Thyroid gland (tissue), 4 donors: Measurements from ENCODE around the gene TAF1A. TPM values are rescaled to one million over a fixed set of nuclear protein-coding genes. Genes with fewer than 3 reads are reported as not detected.

Experiments used
- DNase-seq, 2 donors: peaks; one replicate each; pipeline ENCODE4 v3.0.0-alpha.2; 2019
- H3K27ac ChIP-seq, 3 donors: fragments of 200-600 bp; sonication (generic); 1 replicate in 2 of 3; 2 replicates in 1 of 3; pipeline ENCODE4 v1.5.1; 2016 to 2019; ENCODE audit warnings: mild to moderate bottlenecking in 1 of 3, moderate library complexity in 1 of 3
- H3K27me3 ChIP-seq: fragments of 200-600 bp; sonication (generic); one replicate; pipeline ENCODE4 v1.5.1; 2019
- H3K36me3 ChIP-seq, 2 donors: fragments of 200-600 bp; sonication (generic); one replicate each; pipeline ENCODE4 v1.5.1; 2016 to 2019
- H3K4me1 ChIP-seq, 2 donors: fragments of 200-600 bp; sonication (generic); one replicate each; pipeline ENCODE4 v1.5.1; 2017 to 2019
- H3K4me3 ChIP-seq, 3 donors: fragments of 200-600 bp; sonication (generic); replicated peaks in 1 of 3; 1 replicate in 2 of 3; 2 replicates in 1 of 3; pipeline ENCODE4 v1.5.1; 2016; ENCODE audit warnings: mild to moderate bottlenecking in 1 of 3
- H3K9me3 ChIP-seq: fragments of 200-600 bp; sonication (generic); one replicate; pipeline ENCODE4 v1.5.1; 2017
- CTCF ChIP-seq, 6 experiments: fragments of 200-600 bp in 3 of 6; fragments of 450-650 bp in 3 of 6; sonication (generic) in 3 of 6; IDR thresholded peaks; one replicate each; pipeline ENCODE4 v1.5.1; 2016 to 2019; ENCODE audit warnings: antibody characterized with exemption in 6 of 6, mild to moderate bottlenecking in 2 of 6, inconsistent platforms in 1 of 6, moderate library complexity in 1 of 6
- POLR2A ChIP-seq, 2 donors: fragments of 450-650 bp; IDR thresholded peaks; one replicate each; pipeline ENCODE4 v1.6.1; 2017; ENCODE audit warnings: antibody characterized with exemption in 2 of 2, mild to moderate bottlenecking in 2 of 2, moderate library complexity in 1 of 2
- WGBS, 2 donors: methylation state at CpG; one replicate each; pipeline ENCODE4 v1.1.5; 2017; 5-methylcytosine and 5-hydroxymethylcytosine counted together
- intact Hi-C: fragments of 100-400 bp; cut with DNase I; formaldehyde crosslinking; loops from one replicate; pipeline ENCODE4 v1.15.1; 2023
- total RNA-seq, 4 donors: library from RNA; depleted of rRNA; stranded (reverse); fragments of >200 nt; gene quantifications; one replicate each; pipeline ENCODE4 v1.2.3, GENCODE V29; 2016

TAF1A gene
- total RNA-seq, 4 donors from 2014 or later: 7.4 to 18.4 (median 15.0) TPM

GRCh38 chr1:222600281-222600680 is 10.5 kb upstream of the TAF1A start:
- no peak for DNase-seq
- Histone ChIP-seq H3K27ac (no peak overlapping the region), H3K4me3 (no peak overlapping the region), H3K4me1 (no peaks in the 10 kb centered on the region), H3K36me3 (no peaks in the 10 kb centered on the region), H3K9me3 (no peaks in the 10 kb centered on the region), H3K27me3 (no peaks in the 10 kb centered on the region)
- intact Hi-C loops: no loop called here
- TF ChIP-seq POLR2A (IDR thresholded peaks at IDR 0.05) (no peak), CTCF (IDR thresholded peaks at IDR 0.05) (no peak)
- WGBS, 2 donors: 66 to 76% methylated on average over 1 of the region's 1 CpG

GRCh38 chr1:222596696-222597095 is 7.0 kb upstream of the TAF1A start:
- no peak overlapping the region for H3K4me3 ChIP-seq
- no peaks in the 10 kb centered on the region for H3K9me3 ChIP-seq
- WGBS, 2 donors: 83 to 86% methylated on average over 4 of the region's 4 CpGs

GRCh38 chr1:222594789-222595188 is 5.1 kb upstream of the TAF1A start:
- Histone ChIP-seq H3K36me3 (no peaks in the 10 kb centered on the region), H3K4me1 (peaks cover 6% of the 10 kb centered on the region in 2 donors), H3K9me3 (no peaks in the 10 kb centered on the region), H3K27me3 (no peaks in the 10 kb centered on the region), H3K4me3 (no peak overlapping the region), H3K27ac (no peak overlapping the region)
- no peak for DNase-seq
- 90 to 95% methylated on average over 3 of the region's 3 CpGs for WGBS, 2 donors
- intact Hi-C loops: no loop called here
- no peak for TF ChIP-seq POLR2A (IDR thresholded peaks at IDR 0.05)
- TF ChIP-seq CTCF (IDR thresholded peaks at IDR 0.05): no peak

More at GRCh38 chr1:222596696-222597095, 7.0 kb upstream of the TAF1A start:
- Histone ChIP-seq H3K27me3 (no peaks in the 10 kb centered on the region), H3K27ac (no peak overlapping the region), H3K36me3 (no peaks in the 10 kb centered on the region), H3K4me1 (no peaks in the 10 kb centered on the region)
- DNase-seq: no peak
- no peak for TF ChIP-seq POLR2A (IDR thresholded peaks at IDR 0.05)
- no peak for TF ChIP-seq CTCF (IDR thresholded peaks at IDR 0.05)
- intact Hi-C loops: no loop called here

DNA sequence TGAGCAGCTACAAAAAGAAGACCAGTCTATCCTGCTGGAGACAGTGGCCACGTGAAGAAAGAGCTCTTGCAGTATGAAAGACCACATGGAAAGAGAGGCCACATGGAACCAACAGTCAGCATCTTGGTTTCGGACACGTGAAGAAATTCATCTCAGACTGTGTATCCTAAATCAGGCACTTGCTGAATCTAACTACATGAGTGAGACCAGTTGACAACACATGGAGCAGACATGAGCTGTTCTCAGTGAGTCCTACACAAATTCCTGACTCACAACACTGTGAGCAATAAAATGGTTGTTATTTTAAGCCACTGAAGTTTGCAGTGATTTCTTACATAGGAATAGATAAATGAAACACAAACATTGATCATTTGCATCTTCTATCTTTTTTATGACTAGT is 2.4 kb upstream of the TAF1A start:
- 80 to 81% methylated on average over 3 of the region's 3 CpGs for WGBS, 2 donors
- DNase-seq: no peak
- intact Hi-C loops: no loop called here
- no peak overlapping the region for H3K27ac ChIP-seq
- H3K36me3 ChIP-seq: no peaks in the 10 kb centered on the region
- no peaks in the 10 kb centered on the region for H3K9me3 ChIP-seq
- H3K27me3 ChIP-seq: no peaks in the 10 kb centered on the region
- peaks cover 13 to 18% of the 10 kb centered on the region in 2 donors for H3K4me1 ChIP-seq
- TF ChIP-seq POLR2A (IDR thresholded peaks at IDR 0.05) (no peak), CTCF (IDR thresholded peaks at IDR 0.05) (no peak)
- no peak overlapping the region for H3K4me3 ChIP-seq

GRCh38 chr1:222588135-222588534 is 1.6 kb downstream of the TAF1A start:
- Histone ChIP-seq H3K4me1 (peaks cover 27 to 37% of the 10 kb centered on the region in 2 donors), H3K27ac (no peak overlapping the region), H3K9me3 (no peaks in the 10 kb centered on the region), H3K27me3 (no peaks in the 10 kb centered on the region), H3K36me3 (no peaks in the 10 kb centered on the region), H3K4me3 (no peak overlapping the region)
- 83 to 88% methylated on average over 1 of the region's 1 CpG for WGBS, 2 donors
- TF ChIP-seq POLR2A (IDR thresholded peaks at IDR 0.05): no peak
- no peak for TF ChIP-seq CTCF (IDR thresholded peaks at IDR 0.05)
- no peak for DNase-seq
- intact Hi-C loops: no loop called here
